Left ventricle myocardium superior (tissue), 1 donor: Measurements from ENCODE around the gene SEPTIN1. TPM values are rescaled to one million over a fixed set of nuclear protein-coding genes. Genes with fewer than 3 reads are reported as not detected.

ENCODE experiments used
- total RNA-seq: library from RNA; stranded (reverse); fragmentation: NEBNext Ultra II Directional; extraction: Animal tissue kit (Norgen Biotek cat#: 25700); gene quantifications from one replicate; pipeline ENCODE4 v1.2.1, GENCODE V29; 2021
- donor health status: DM: no; HTN: yes; CAD: no; lungs with severe emphysema.

Gene SEPTIN1
- total RNA-seq, 1 donor from 2014 or later = 2.5 TPM

Other genes with a start within 250 kb of the SEPTIN1 start
- gene CORO1A, start 199.0 kb downstream of the SEPTIN1 start, total RNA-seq = 10.3 TPM
- 49.5 TPM for gene BOLA2B, start 188.9 kb downstream of the SEPTIN1 start, total RNA-seq
- gene SLX1A, start 188.7 kb downstream of the SEPTIN1 start, total RNA-seq = 16.5 TPM
- 12.5 TPM for gene SULT1A3, start 183.3 kb downstream of the SEPTIN1 start, total RNA-seq
- gene NPIPB13, start 134.1 kb downstream of the SEPTIN1 start, total RNA-seq = 3.5 TPM
- 29.3 TPM for gene CD2BP2, start 27.3 kb downstream of the SEPTIN1 start, total RNA-seq
- gene TBC1D10B, start 12.1 kb downstream of the SEPTIN1 start, total RNA-seq = 26.4 TPM
- gene MYL11, start 7.8 kb downstream of the SEPTIN1 start, total RNA-seq = not detected
- 5.2 TPM for gene ZNF48, start 12.9 kb upstream of the SEPTIN1 start, total RNA-seq
- gene ZNF771, start 25.0 kb upstream of the SEPTIN1 start, total RNA-seq = 6.1 TPM
- 37.5 TPM for gene DCTPP1, start 47.5 kb upstream of the SEPTIN1 start, total RNA-seq
- 30.6 TPM for gene SEPHS2, start 63.3 kb upstream of the SEPTIN1 start, total RNA-seq
- gene ITGAL, start 90.2 kb upstream of the SEPTIN1 start, total RNA-seq = 3.3 TPM
- 75.4 TPM for gene ZNF768, start 144.0 kb upstream of the SEPTIN1 start, total RNA-seq
- gene ZNF747, start 152.3 kb upstream of the SEPTIN1 start, total RNA-seq = 9.0 TPM
- gene ZNF764, start 175.8 kb upstream of the SEPTIN1 start, total RNA-seq = 9.1 TPM
- 10.0 TPM for gene ZNF688, start 189.2 kb upstream of the SEPTIN1 start, total RNA-seq
- 7.3 TPM for gene ZNF785, start 203.1 kb upstream of the SEPTIN1 start, total RNA-seq
- gene ZNF689, start 227.8 kb upstream of the SEPTIN1 start, total RNA-seq = 4.8 TPM